ENCODE measurements around the gene MS4A7.

Gene MS4A7

GRCh38 chr11:60371386-60371785 is 6.9 kb upstream of the MS4A7 start:
- DNase-seq (ENCODE audit: low spot score), result no peak
- TF ChIP-seq CTCF (IDR thresholded peaks at IDR 0.05; ENCODE audit: extremely low read depth, missing control alignments), result no peak

GRCh38 chr11:60371854-60372253 is 6.5 kb upstream of the MS4A7 start:
- no peak for DNase-seq (ENCODE audit: low spot score)
- TF ChIP-seq CTCF (IDR thresholded peaks at IDR 0.05; ENCODE audit: extremely low read depth, missing control alignments), result no peak

- TF ChIP-seq CTCF (IDR thresholded peaks at IDR 0.05; ENCODE audit: extremely low read depth, missing control alignments), result no peak
- no peak for DNase-seq (ENCODE audit: low spot score)
Measured at GRCh38 chr11:60372767-60373166, 5.6 kb upstream of the MS4A7 start.

GRCh38 chr11:60375316-60375715 is 3.0 kb upstream of the MS4A7 start:
- DNase-seq (ENCODE audit: low spot score), result no peak
- TF ChIP-seq CTCF (IDR thresholded peaks at IDR 0.05; ENCODE audit: extremely low read depth, missing control alignments), result no peak

GRCh38 chr11:60376601-60377000 is 1.7 kb upstream of the MS4A7 start:
- no peak for TF ChIP-seq CTCF (IDR thresholded peaks at IDR 0.05; ENCODE audit: extremely low read depth, missing control alignments)
- no peak for DNase-seq (ENCODE audit: low spot score)

GRCh38 chr11:60377401-60378136 is 763 bp upstream of the MS4A7 start:
- DNase-seq (ENCODE audit: low spot score), result peak; percentile 39

More at GRCh38 chr11:60377401-60378136, 763 bp upstream of the MS4A7 start:
- TF ChIP-seq CTCF (IDR thresholded peaks at IDR 0.05; ENCODE audit: extremely low read depth, missing control alignments), result no peak
